Panc1 (cell line): ENCODE measurements around the gene METTL24. TPM values are rescaled to one million over a fixed set of nuclear protein-coding genes. Genes with fewer than 3 reads are reported as not detected.

Experiments
- ATAC-seq: fragments of 200-7000 bp; cut with Tn5 transposase; 2 replicates; pipeline ENCODE4 v1.9.1; 2020; ENCODE audit warnings: mild to moderate bottlenecking, moderate library complexity
- BruUV-seq: library from RNA; stranded (reverse); fragments of 400-500 nt; replicated peaks from 2 replicates; lab custom pipeline; 2021; lab: Mats Ljungman, UMichigan
- CTCF ChIA-PET: fragments of 300-600 bp; sonication (Branson Sonifier 250); formaldehyde crosslinking; loops from one replicate; lab custom pipeline; 2022; ENCODE audit warnings: antibody characterized with exemption; lab: Charles Lee
- POLR2A ChIA-PET: fragments of 300-600 bp; sonication (Branson Sonifier 250); formaldehyde crosslinking; loops from one replicate; lab custom pipeline; 2022; ENCODE audit warnings: antibody characterized with exemption; lab: Charles Lee
- DNase-seq: peaks from one replicate; pipeline ENCODE4 v3.0.0-alpha.2; 2010; ENCODE audit warnings: low read depth, low spot score
- H3K27ac ChIP-seq: 2 replicates; pipeline ENCODE4 v1.5.1; 2011; ENCODE audit warnings: mild to moderate bottlenecking, low read length, inconsistent platforms
- H3K27me3 ChIP-seq: fragments of 200-500 bp; sonication (Bioruptor generic); 2 replicates; pipeline ENCODE4 v1.6.0; 2014; ENCODE audit warnings: low read length, inconsistent platforms; ENCODE audit not compliant: control insufficient read depth, insufficient read depth
- H3K36me3 ChIP-seq: fragments of 200-500 bp; sonication (Bioruptor generic); 2 replicates; pipeline ENCODE4 v1.5.1; 2014; ENCODE audit warnings: inconsistent platforms, mild to moderate bottlenecking, low read length, moderate library complexity; ENCODE audit not compliant: control insufficient read depth, insufficient read depth
- H3K4me1 ChIP-seq: 2 replicates; pipeline ENCODE4 v1.5.1; 2011; ENCODE audit warnings: inconsistent platforms, mild to moderate bottlenecking, low read length, moderate library complexity; ENCODE audit not compliant: control insufficient read depth, insufficient read depth
- H3K4me3 ChIP-seq, 2 experiments: 2 replicates each; pipeline ENCODE4 v1.5.1; 2011 to 2012; ENCODE audit warnings: low read depth in 2 of 2, low read length in 2 of 2, mild to moderate bottlenecking in 2 of 2, inconsistent platforms in 1 of 2, moderate library complexity in 1 of 2
- H3K9me3 ChIP-seq: fragments of 200-500 bp; sonication (Bioruptor generic); 2 replicates; pipeline ENCODE4 v1.5.1; 2014; ENCODE audit warnings: low read depth, mild to moderate bottlenecking, inconsistent platforms, low read length, moderate library complexity; ENCODE audit not compliant: control insufficient read depth, insufficient read depth
- CTCF ChIP-seq: fragments of 450-650 bp; IDR thresholded peaks from 2 replicates; pipeline ENCODE4 v1.5.1; 2017; ENCODE audit warnings: mild to moderate bottlenecking
- POLR2AphosphoS5 ChIP-seq: IDR thresholded peaks from 2 replicates; pipeline ENCODE4 v1.6.1; 2012; ENCODE audit warnings: mild to moderate bottlenecking, low read depth, low read length, moderate library complexity
- REST ChIP-seq, 2 experiments: IDR thresholded peaks; 2 replicates each; pipeline ENCODE4 v1.6.1; 2011 to 2012; ENCODE audit warnings: low read depth in 2 of 2, control low read depth in 1 of 2, low read length in 1 of 2, mild to moderate bottlenecking in 1 of 2, moderate library complexity in 1 of 2; ENCODE audit not compliant: insufficient read depth in 1 of 2
- SIN3A ChIP-seq: IDR thresholded peaks from 2 replicates; pipeline ENCODE4 v1.6.1; 2012; ENCODE audit warnings: low read depth, mild to moderate bottlenecking, low read length, moderate library complexity, borderline replicate concordance; ENCODE audit not compliant: insufficient read depth
- TCF7L2 ChIP-seq: IDR thresholded peaks from 2 replicates; pipeline ENCODE4 v1.6.1; 2011; ENCODE audit warnings: mild to moderate bottlenecking, low read depth, low read length, inconsistent platforms
- in situ Hi-C: cut with HindIII; loops from 2 replicates; pipeline ENCODE4 v1.10.0; 2016; ENCODE audit warnings: low sequenced_read_pairs, low pct_unique_long_range_greater_than_20kb
- intact Hi-C: fragments of 100-400 bp; cut with micrococcal nuclease; formaldehyde crosslinking; loops from one replicate; pipeline ENCODE4 v1.10.0; 2022; ENCODE audit not compliant: unreplicated experiment
- total RNA-seq: library from RNA; stranded (reverse); gene quantifications from one replicate; pipeline ENCODE4 v1.2.1, GENCODE V29; 2021; ENCODE audit not compliant: unreplicated experiment

Gene METTL24
- total RNA-seq, 1 experiment from 2014 or later = not detected

GRCh38 chr6:110326057-110326456, 32.1 kb downstream of the METTL24 start:
- ATAC-seq (no peak), DNase-seq (no peak)
- Histone ChIP-seq H3K4me1 (peaks cover 29% of the 10 kb centered on the region), H3K36me3 (no peaks in the 10 kb centered on the region), H3K9me3 (no peaks in the 10 kb centered on the region), H3K27me3 (no peaks in the 10 kb centered on the region), H3K4me3 (no peak overlapping the region), H3K27ac (no peak overlapping the region)
- POLR2A ChIA-PET = no interaction called here
- in situ Hi-C loops = no loop called here
- intact Hi-C loops = no loop called here
- TF ChIP-seq TCF7L2 (no peak), REST (IDR thresholded peaks at IDR 0.05; ENCODE audit: insufficient read depth in 1 of 2, low read depth in 2 of 2, low read length in 1 of 2) (no peak), SIN3A (no peak), POLR2AphosphoS5 (no peak), CTCF (no peak)
- no TSS peak for BruUV-seq
- CTCF ChIA-PET = no interaction called here

- Histone ChIP-seq H3K4me3 (no peak overlapping the region), H3K4me1 (peaks cover 28% of the 10 kb centered on the region), H3K27me3 (no peaks in the 10 kb centered on the region), H3K27ac (no peak overlapping the region), H3K9me3 (no peaks in the 10 kb centered on the region), H3K36me3 (no peaks in the 10 kb centered on the region)
- BruUV-seq = no TSS peak
- ChIA-PET CTCF (interaction anchor here (0.6 kb wide), 1 partner anchor 525 kb away, joined by 5 read pairs; no protein-coding TSS in a partner anchor), POLR2A (no interaction called here)
- no peak for DNase-seq
- no peak for TF ChIP-seq CTCF
- no peak for TF ChIP-seq SIN3A
- no peak for TF ChIP-seq POLR2AphosphoS5
- no peak for TF ChIP-seq TCF7L2
- no peak for TF ChIP-seq REST (IDR thresholded peaks at IDR 0.05; ENCODE audit: insufficient read depth in 1 of 2, low read depth in 2 of 2, low read length in 1 of 2)
- ATAC-seq = no peak
- intact Hi-C loops = no loop called here
- in situ Hi-C loops = no loop called here
Observed at GRCh38 chr6:110325197-110325596, 33.0 kb downstream of the METTL24 start.
